ENCODE measurements around the gene WDR90. TPM values are rescaled to one million over a fixed set of nuclear protein-coding genes. Genes with fewer than 3 reads are reported as not detected.

WDR90 gene
- polyA plus RNA-seq, 1 donor from 2014 or later = 32.1 TPM

DNA sequence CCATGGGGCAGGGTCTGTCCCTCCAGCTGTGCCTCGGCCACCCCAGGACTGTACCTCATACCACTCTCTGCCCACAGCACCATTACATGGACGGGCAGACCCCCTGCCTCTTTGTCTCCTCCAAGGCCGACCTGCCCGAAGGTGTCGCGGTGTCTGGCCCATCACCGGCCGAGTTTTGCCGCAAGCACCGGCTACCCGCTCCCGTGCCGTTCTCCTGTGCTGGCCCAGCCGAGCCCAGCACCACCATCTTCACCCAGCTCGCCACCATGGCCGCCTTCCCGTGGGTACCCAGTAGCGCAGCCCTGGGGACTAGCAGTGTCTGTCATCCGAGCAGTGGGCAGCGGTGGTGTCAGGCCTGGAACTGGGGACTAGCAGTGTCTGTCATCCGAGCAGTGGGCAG is 23.7 kb downstream of the WDR90 start:
- H3K9me3 ChIP-seq (ENCODE audit: low read length) = no peaks in the 10 kb centered on the region
- no peaks in the 10 kb centered on the region for H3F3A ChIP-seq (ENCODE audit: insufficient read depth, low read length, poor library complexity, severe bottlenecking)
- no peak overlapping the region for H3K4me3 ChIP-seq (ENCODE audit: low read length)
- H2AFZ ChIP-seq (ENCODE audit: low read depth, low read length) = no peak overlapping the region
- H3K9me2 ChIP-seq (ENCODE audit: insufficient read depth, low read length) = no peaks in the 10 kb centered on the region
- no peak overlapping the region for H3K4me2 ChIP-seq (ENCODE audit: low read length)
- H3K36me3 ChIP-seq (ENCODE audit: insufficient read depth, low read length) = no peaks in the 10 kb centered on the region
- H3K27me3 ChIP-seq (ENCODE audit: insufficient read depth, low read depth, low read length) = peaks cover 3% of the 10 kb centered on the region
- H3K79me2 ChIP-seq (replicated peaks; ENCODE audit: insufficient read depth, low read length) = peaks cover 9% of the 10 kb centered on the region
- H3K27ac ChIP-seq (ENCODE audit: low read length) = no peak overlapping the region
- no peak overlapping the region for H3K9ac ChIP-seq (ENCODE audit: low read length)
- TF ChIP-seq MXI1 (conservative IDR thresholded peaks at IDR 0.05; ENCODE audit: poor library complexity, severe bottlenecking) (no peak), EP300 (conservative IDR thresholded peaks at IDR 0.05; ENCODE audit: poor library complexity, severe bottlenecking) (no peak), EZH2 (IDR thresholded peaks at IDR 0.05; ENCODE audit: borderline replicate concordance, insufficient read depth, low read length, poor library complexity, severe bottlenecking) (no peak), POLR2AphosphoS5 (IDR thresholded peaks at IDR 0.05) (no peak), SMC3 (conservative IDR thresholded peaks at IDR 0.05; ENCODE audit: poor library complexity) (no peak), TAF1 (IDR thresholded peaks at IDR 0.05; ENCODE audit: low read depth) (no peak), RAD21 (conservative IDR thresholded peaks at IDR 0.05) (no peak)
- TF ChIP-seq, protein P1, sequence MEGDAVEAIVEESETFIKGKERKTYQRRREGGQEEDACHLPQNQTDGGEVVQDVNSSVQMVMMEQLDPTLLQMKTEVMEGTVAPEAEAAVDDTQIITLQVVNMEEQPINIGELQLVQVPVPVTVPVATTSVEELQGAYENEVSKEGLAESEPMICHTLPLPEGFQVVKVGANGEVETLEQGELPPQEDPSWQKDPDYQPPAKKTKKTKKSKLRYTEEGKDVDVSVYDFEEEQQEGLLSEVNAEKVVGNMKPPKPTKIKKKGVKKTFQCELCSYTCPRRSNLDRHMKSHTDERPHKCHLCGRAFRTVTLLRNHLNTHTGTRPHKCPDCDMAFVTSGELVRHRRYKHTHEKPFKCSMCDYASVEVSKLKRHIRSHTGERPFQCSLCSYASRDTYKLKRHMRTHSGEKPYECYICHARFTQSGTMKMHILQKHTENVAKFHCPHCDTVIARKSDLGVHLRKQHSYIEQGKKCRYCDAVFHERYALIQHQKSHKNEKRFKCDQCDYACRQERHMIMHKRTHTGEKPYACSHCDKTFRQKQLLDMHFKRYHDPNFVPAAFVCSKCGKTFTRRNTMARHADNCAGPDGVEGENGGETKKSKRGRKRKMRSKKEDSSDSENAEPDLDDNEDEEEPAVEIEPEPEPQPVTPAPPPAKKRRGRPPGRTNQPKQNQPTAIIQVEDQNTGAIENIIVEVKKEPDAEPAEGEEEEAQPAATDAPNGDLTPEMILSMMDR (IDR thresholded peaks at IDR 0.05; ENCODE audit: poor library complexity, severe bottlenecking) = no peak
- TF ChIP-seq, protein P2, sequence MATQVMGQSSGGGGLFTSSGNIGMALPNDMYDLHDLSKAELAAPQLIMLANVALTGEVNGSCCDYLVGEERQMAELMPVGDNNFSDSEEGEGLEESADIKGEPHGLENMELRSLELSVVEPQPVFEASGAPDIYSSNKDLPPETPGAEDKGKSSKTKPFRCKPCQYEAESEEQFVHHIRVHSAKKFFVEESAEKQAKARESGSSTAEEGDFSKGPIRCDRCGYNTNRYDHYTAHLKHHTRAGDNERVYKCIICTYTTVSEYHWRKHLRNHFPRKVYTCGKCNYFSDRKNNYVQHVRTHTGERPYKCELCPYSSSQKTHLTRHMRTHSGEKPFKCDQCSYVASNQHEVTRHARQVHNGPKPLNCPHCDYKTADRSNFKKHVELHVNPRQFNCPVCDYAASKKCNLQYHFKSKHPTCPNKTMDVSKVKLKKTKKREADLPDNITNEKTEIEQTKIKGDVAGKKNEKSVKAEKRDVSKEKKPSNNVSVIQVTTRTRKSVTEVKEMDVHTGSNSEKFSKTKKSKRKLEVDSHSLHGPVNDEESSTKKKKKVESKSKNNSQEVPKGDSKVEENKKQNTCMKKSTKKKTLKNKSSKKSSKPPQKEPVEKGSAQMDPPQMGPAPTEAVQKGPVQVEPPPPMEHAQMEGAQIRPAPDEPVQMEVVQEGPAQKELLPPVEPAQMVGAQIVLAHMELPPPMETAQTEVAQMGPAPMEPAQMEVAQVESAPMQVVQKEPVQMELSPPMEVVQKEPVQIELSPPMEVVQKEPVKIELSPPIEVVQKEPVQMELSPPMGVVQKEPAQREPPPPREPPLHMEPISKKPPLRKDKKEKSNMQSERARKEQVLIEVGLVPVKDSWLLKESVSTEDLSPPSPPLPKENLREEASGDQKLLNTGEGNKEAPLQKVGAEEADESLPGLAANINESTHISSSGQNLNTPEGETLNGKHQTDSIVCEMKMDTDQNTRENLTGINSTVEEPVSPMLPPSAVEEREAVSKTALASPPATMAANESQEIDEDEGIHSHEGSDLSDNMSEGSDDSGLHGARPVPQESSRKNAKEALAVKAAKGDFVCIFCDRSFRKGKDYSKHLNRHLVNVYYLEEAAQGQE (IDR thresholded peaks at IDR 0.05; ENCODE audit: borderline replicate concordance) = no peak
- no peaks in the 10 kb centered on the region for H4K20me1 ChIP-seq (ENCODE audit: insufficient read depth)

- no peaks in the 10 kb centered on the region for H3K36me3 ChIP-seq (ENCODE audit: insufficient read depth, low read length)
Measured at GRCh38 chr16:673399-673991, 24.3 kb downstream of the WDR90 start.

More at GRCh38 chr16:673399-673991, 24.3 kb downstream of the WDR90 start:
- H4K20me1 ChIP-seq (ENCODE audit: insufficient read depth) = no peaks in the 10 kb centered on the region
- H3K27ac ChIP-seq (ENCODE audit: low read length) = no peak overlapping the region
- H3K9ac ChIP-seq (ENCODE audit: low read length) = no peak overlapping the region
- H3K4me3 ChIP-seq (ENCODE audit: low read length) = no peak overlapping the region
- H3K9me2 ChIP-seq (ENCODE audit: insufficient read depth, low read length) = no peaks in the 10 kb centered on the region
- peaks cover 4% of the 10 kb centered on the region for H3K79me2 ChIP-seq (replicated peaks; ENCODE audit: insufficient read depth, low read length)
- H3K9me3 ChIP-seq (ENCODE audit: low read length) = no peaks in the 10 kb centered on the region
- H3F3A ChIP-seq (ENCODE audit: insufficient read depth, low read length, poor library complexity, severe bottlenecking) = no peaks in the 10 kb centered on the region
- TF ChIP-seq POLR2AphosphoS5 (IDR thresholded peaks at IDR 0.05) (no peak), RAD21 (conservative IDR thresholded peaks at IDR 0.05) (no peak), SMC3 (conservative IDR thresholded peaks at IDR 0.05; ENCODE audit: poor library complexity) (no peak), MXI1 (conservative IDR thresholded peaks at IDR 0.05; ENCODE audit: poor library complexity, severe bottlenecking) (no peak), EP300 (conservative IDR thresholded peaks at IDR 0.05; ENCODE audit: poor library complexity, severe bottlenecking) (no peak), TAF1 (IDR thresholded peaks at IDR 0.05; ENCODE audit: low read depth) (no peak), EZH2 (IDR thresholded peaks at IDR 0.05; ENCODE audit: borderline replicate concordance, insufficient read depth, low read length, poor library complexity, severe bottlenecking) (no peak)
- TF ChIP-seq, protein P2 (IDR thresholded peaks at IDR 0.05; ENCODE audit: borderline replicate concordance) = no peak
- TF ChIP-seq, protein P1 (IDR thresholded peaks at IDR 0.05; ENCODE audit: poor library complexity, severe bottlenecking) = no peak
- H3K4me2 ChIP-seq (ENCODE audit: low read length) = no peak overlapping the region
- no peak overlapping the region for H2AFZ ChIP-seq (ENCODE audit: low read depth, low read length)
- H3K27me3 ChIP-seq (ENCODE audit: insufficient read depth, low read depth, low read length) = peaks cover 3% of the 10 kb centered on the region

Measured in neural cell (in vitro differentiated cells).